GM12872 (cell line): Measurements from ENCODE around the gene TTC39C.

Experiments
- TF ChIP-seq, protein P1 (sequence below): IDR thresholded peaks from 3 replicates; pipeline ENCODE4 v1.5.1; 2011; ENCODE audit warnings: low read depth, mild to moderate bottlenecking, low read length, moderate library complexity; ENCODE audit not compliant: insufficient read depth

Gene TTC39C

GRCh38 chr18:23998018-23998417 lies 16.5 kb upstream of the TTC39C start:
- TF ChIP-seq, protein P1, sequence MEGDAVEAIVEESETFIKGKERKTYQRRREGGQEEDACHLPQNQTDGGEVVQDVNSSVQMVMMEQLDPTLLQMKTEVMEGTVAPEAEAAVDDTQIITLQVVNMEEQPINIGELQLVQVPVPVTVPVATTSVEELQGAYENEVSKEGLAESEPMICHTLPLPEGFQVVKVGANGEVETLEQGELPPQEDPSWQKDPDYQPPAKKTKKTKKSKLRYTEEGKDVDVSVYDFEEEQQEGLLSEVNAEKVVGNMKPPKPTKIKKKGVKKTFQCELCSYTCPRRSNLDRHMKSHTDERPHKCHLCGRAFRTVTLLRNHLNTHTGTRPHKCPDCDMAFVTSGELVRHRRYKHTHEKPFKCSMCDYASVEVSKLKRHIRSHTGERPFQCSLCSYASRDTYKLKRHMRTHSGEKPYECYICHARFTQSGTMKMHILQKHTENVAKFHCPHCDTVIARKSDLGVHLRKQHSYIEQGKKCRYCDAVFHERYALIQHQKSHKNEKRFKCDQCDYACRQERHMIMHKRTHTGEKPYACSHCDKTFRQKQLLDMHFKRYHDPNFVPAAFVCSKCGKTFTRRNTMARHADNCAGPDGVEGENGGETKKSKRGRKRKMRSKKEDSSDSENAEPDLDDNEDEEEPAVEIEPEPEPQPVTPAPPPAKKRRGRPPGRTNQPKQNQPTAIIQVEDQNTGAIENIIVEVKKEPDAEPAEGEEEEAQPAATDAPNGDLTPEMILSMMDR = no peak

- TF ChIP-seq, protein P1 = no peak
Measured at GRCh38 chr18:23998820-23999219, 15.7 kb upstream of the TTC39C start.

GRCh38 chr18:24000613-24001490 lies 13.7 kb upstream of the TTC39C start:
- TF ChIP-seq, protein P1 = no peak

DNA sequence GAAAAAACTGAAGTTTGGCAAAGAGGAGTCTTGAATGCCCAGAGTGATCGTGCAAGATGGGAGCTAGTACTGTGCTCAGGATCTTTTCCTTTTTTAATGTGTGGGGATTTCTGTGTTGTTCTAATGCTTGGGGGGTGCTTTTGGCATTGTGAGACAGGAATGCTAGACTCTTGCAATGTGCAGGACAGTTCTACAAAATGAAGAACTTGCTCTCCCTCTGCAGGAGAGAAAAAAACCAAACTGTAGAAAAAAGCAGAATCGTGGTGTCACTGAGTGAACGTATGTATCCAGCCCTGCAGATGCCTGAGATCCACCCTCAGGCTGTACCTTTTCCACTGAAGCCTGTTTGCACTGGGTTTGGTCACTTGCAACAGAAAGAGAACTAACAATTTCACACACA lies 12.1 kb upstream of the TTC39C start:
- TF ChIP-seq, protein P1 = no peak

- TF ChIP-seq, protein P1 = no peak
Measured at GRCh38 chr18:24003288-24003687, 11.3 kb upstream of the TTC39C start.

DNA sequence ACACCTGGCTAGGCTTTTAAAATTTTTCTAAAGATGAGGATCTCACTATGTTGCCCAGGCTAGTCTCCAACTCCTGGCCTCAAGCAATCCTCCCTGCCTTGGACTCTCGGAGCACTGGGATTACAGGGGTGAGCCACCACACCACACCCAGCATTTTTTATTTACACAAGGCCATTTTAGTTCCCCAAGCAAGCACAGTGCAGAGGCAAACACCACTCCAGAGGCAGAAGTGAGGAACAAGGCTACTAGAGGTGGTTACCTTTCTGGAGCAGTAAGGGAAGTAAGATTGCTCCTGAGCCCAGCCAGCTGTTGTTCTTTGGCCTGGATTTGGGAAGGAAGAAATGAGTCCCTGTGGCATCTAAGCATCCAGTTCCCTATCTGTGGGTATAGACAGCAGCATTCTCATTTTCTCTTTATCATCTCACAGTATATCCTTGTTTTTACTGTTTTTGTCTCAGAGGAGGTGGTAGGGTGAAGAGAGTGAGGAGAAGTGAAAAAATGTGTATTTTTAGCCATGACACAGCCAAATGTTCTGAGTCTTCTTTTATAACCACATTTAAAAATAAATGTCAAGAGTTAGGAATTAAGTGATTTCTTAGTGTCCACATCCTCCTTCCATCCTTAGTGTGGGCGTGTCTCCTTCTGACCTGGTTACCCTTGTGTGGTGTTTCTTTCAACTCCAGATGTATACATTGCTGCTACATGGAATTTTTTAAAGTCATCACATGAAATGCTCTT lies 10.5 kb upstream of the TTC39C start:
- TF ChIP-seq, protein P1 = no peak

GRCh38 chr18:24006712-24007313 lies 7.7 kb upstream of the TTC39C start:
- TF ChIP-seq, protein P1 = no peak
